ENCODE data around the gene PARD3.

GRCh38 chr10:34189830-34190229, 625.3 kb downstream of the PARD3 start:
- TF ChIP-seq POLR2A (IDR thresholded peaks at IDR 0.05) (no peak), POLR2AphosphoS5 (IDR thresholded peaks at IDR 0.05) (no peak), EP300 (IDR thresholded peaks at IDR 0.05) (no peak)
